WTC11 (cell line): ENCODE measurements around the gene MT2A. TPM values are rescaled to one million over a fixed set of nuclear protein-coding genes. Genes with fewer than 3 reads are reported as not detected.

ENCODE experiments used
- ATAC-seq: fragments of 200-7000 bp; cut with Tn5 transposase; 2 replicates; pipeline ENCODE4 v1.10.0; 2021; ENCODE audit warnings: mild to moderate bottlenecking, moderate library complexity
- CTCF ChIA-PET: fragments of 300-600 bp; sonication (Branson Sonifier 250); formaldehyde crosslinking; loops from one replicate; lab custom pipeline; 2021; ENCODE audit warnings: antibody characterized with exemption; lab: Charles Lee
- POLR2A ChIA-PET: fragments of 350-600 bp; sonication (Branson Sonifier 250); formaldehyde crosslinking; loops from one replicate; lab custom pipeline; 2021; ENCODE audit warnings: antibody characterized with exemption; lab: Charles Lee
- DNase-seq: peaks from one replicate; pipeline ENCODE4 v3.0.0; 2021; ENCODE audit warnings: low spot score
- H3K27ac Mint-ChIP-seq: 2 replicates; pipeline ENCODE4 v1.8.0; 2021; ENCODE audit warnings: mixed read lengths
- H3K27me3 Mint-ChIP-seq: 2 replicates; pipeline ENCODE4 v1.8.0; 2021; ENCODE audit warnings: low read depth, mild to moderate bottlenecking, moderate library complexity, mixed read lengths
- H3K36me3 Mint-ChIP-seq: 2 replicates; pipeline ENCODE4 v1.8.0; 2021; ENCODE audit warnings: mixed read lengths
- H3K4me1 Mint-ChIP-seq: 2 replicates; pipeline ENCODE4 v1.8.0; 2022; ENCODE audit warnings: mixed read lengths
- H3K4me3 Mint-ChIP-seq: 2 replicates; pipeline ENCODE4 v1.8.0; 2021; ENCODE audit warnings: mild to moderate bottlenecking, moderate library complexity, mixed read lengths
- H3K9me3 Mint-ChIP-seq: 2 replicates; pipeline ENCODE4 v1.8.0; 2021; ENCODE audit warnings: mixed read lengths
- ATF2 ChIP-seq: sonication (generic); formaldehyde crosslinking; IDR thresholded peaks from 2 replicates; pipeline ENCODE4 v1.8.1; 2022; ENCODE audit warnings: low read depth, missing genetic modification reagents, borderline replicate concordance
- ATF3 ChIP-seq: sonication (generic); formaldehyde crosslinking; conservative IDR thresholded peaks from 2 replicates; pipeline ENCODE4 v1.8.1; 2022; ENCODE audit warnings: mild to moderate bottlenecking, missing genetic modification reagents
- CREM ChIP-seq: sonication (generic); formaldehyde crosslinking; IDR thresholded peaks from 2 replicates; pipeline ENCODE4 v1.8.1; 2022; ENCODE audit warnings: mild to moderate bottlenecking, missing genetic modification reagents, moderate library complexity
- ETV6 ChIP-seq: sonication (generic); formaldehyde crosslinking; IDR thresholded peaks from 2 replicates; pipeline ENCODE4 v1.8.1; 2022; ENCODE audit warnings: mild to moderate bottlenecking, missing genetic modification reagents
- FOXK1 ChIP-seq: sonication (generic); formaldehyde crosslinking; IDR thresholded peaks from 2 replicates; pipeline ENCODE4 v1.8.0; 2022; ENCODE audit warnings: mild to moderate bottlenecking, moderate library complexity, missing genetic modification reagents
- FOXP4 ChIP-seq: sonication (generic); formaldehyde crosslinking; IDR thresholded peaks from 2 replicates; pipeline ENCODE4 v1.8.0; 2022; ENCODE audit warnings: mild to moderate bottlenecking, missing genetic modification reagents
- KAT7 ChIP-seq: sonication (generic); formaldehyde crosslinking; IDR thresholded peaks from 2 replicates; pipeline ENCODE4 v1.8.1; 2023; ENCODE audit warnings: missing genetic modification reagents, mild to moderate bottlenecking, borderline replicate concordance
- MYBL2 ChIP-seq: sonication (generic); formaldehyde crosslinking; IDR thresholded peaks from 2 replicates; pipeline ENCODE4 v1.8.1; 2023; ENCODE audit warnings: mild to moderate bottlenecking, moderate library complexity, missing genetic modification reagents
- NFATC4 ChIP-seq: fragments of 250-450 bp; sonication (Bioruptor Pico); IDR thresholded peaks from 2 replicates; pipeline ENCODE4 v1.9.0; 2021; ENCODE audit warnings: mild to moderate bottlenecking
- NFYB ChIP-seq: sonication (generic); formaldehyde crosslinking; conservative IDR thresholded peaks from 2 replicates; pipeline ENCODE4 v1.8.0; 2022; ENCODE audit warnings: low read depth, missing genetic modification reagents
- PREB ChIP-seq: sonication (generic); formaldehyde crosslinking; IDR thresholded peaks from 2 replicates; pipeline ENCODE4 v1.8.1; 2022; ENCODE audit warnings: mild to moderate bottlenecking, missing genetic modification reagents, moderate library complexity, borderline replicate concordance
- SOX15 ChIP-seq: fragments of 250-450 bp; sonication (Bioruptor Pico); IDR thresholded peaks from 2 replicates; pipeline ENCODE4 v1.9.0; 2021; ENCODE audit warnings: mild to moderate bottlenecking
- TCF7 ChIP-seq: sonication (generic); formaldehyde crosslinking; IDR thresholded peaks from 2 replicates; pipeline ENCODE4 v1.8.0; 2022; ENCODE audit warnings: mild to moderate bottlenecking, low read depth, missing genetic modification reagents, moderate library complexity
- TEAD1 ChIP-seq: sonication (generic); formaldehyde crosslinking; IDR thresholded peaks from 2 replicates; pipeline ENCODE4 v1.8.0; 2022; ENCODE audit warnings: mild to moderate bottlenecking, missing genetic modification reagents
- USF2 ChIP-seq: sonication (generic); formaldehyde crosslinking; IDR thresholded peaks from 2 replicates; pipeline ENCODE4 v1.8.1; 2023; ENCODE audit warnings: mild to moderate bottlenecking, missing genetic modification reagents, moderate library complexity
- ZNF317 ChIP-seq: sonication (generic); formaldehyde crosslinking; IDR thresholded peaks from 2 replicates; pipeline ENCODE4 v1.8.1; 2023; ENCODE audit warnings: low read depth, mild to moderate bottlenecking, moderate library complexity, missing genetic modification reagents, borderline replicate concordance
- ZNF425 ChIP-seq: fragments of 250-450 bp; sonication (Bioruptor Pico); conservative IDR thresholded peaks from 2 replicates; pipeline ENCODE4 v1.9.0; 2021; ENCODE audit warnings: mild to moderate bottlenecking
- ZSCAN18 ChIP-seq: fragments of 250-450 bp; sonication (Bioruptor Pico); IDR thresholded peaks from 2 replicates; pipeline ENCODE4 v2.1.2; 2022; ENCODE audit warnings: mild to moderate bottlenecking, moderate library complexity
- total RNA-seq: library from RNA; stranded (reverse); gene quantifications from 3 replicates; pipeline ENCODE4 v1.2.3, GENCODE V29; 2021

Gene MT2A
- total RNA-seq, 1 experiment from 2014 or later = 139 TPM

- ATAC-seq (no peak), DNase-seq (no peak)
- peaks cover 98% of the 10 kb centered on the region for H3K27me3 Mint-ChIP-seq
- no peak for TF ChIP-seq TEAD1 (CRISPR knock-in tag)
- TF ChIP-seq FOXK1 = no peak
- no peak for TF ChIP-seq ATF3 (CRISPR knock-in tag)
- no peak for TF ChIP-seq TCF7
- TF ChIP-seq NFATC4 (CRISPR knock-in tag) = no peak
- TF ChIP-seq ATF2 = no peak
- TF ChIP-seq NFYB = no peak
- no peak for TF ChIP-seq FOXP4 (CRISPR knock-in tag)
- TF ChIP-seq MYBL2 (CRISPR knock-in tag) = no peak
- no peak for TF ChIP-seq CREM
- TF ChIP-seq ZNF317 = no peak
- TF ChIP-seq ETV6 = no peak
- TF ChIP-seq KAT7 = no peak
- TF ChIP-seq USF2 (CRISPR knock-in tag) = no peak
- TF ChIP-seq ZSCAN18 (CRISPR knock-in tag) = no peak
- TF ChIP-seq ZNF425 (CRISPR knock-in tag) = no peak
- TF ChIP-seq SOX15 = no peak
- TF ChIP-seq PREB (CRISPR knock-in tag) = no peak
- no peak overlapping the region for H3K4me3 Mint-ChIP-seq
- no peaks in the 10 kb centered on the region for H3K9me3 Mint-ChIP-seq
- CTCF ChIA-PET = interaction anchor here (0.7 to 2.2 kb wide), 6 partner anchors 10 to 73 kb away, joined by 4 to 10 read pairs (median 6); partner anchors contain the start of gene MT2A
- H3K36me3 Mint-ChIP-seq = 0 out of 2 replicates have a peak, but pooled peaks cover 2% of the 10 kb centered on the region
- H3K4me1 Mint-ChIP-seq = peaks cover 34% of the 10 kb centered on the region
- POLR2A ChIA-PET = interaction anchor here (4.9 kb wide), 1 partner anchor 19 kb away, joined by 68 read pairs; the partner anchor contains the start of gene MT2A
- no peak overlapping the region for H3K27ac Mint-ChIP-seq
Observed at GRCh38 chr16:56628486-56629350, 20.3 kb downstream of the MT2A start.
